Hair follicle dermal papilla cell (primary cell): ENCODE measurements around the gene SPATA4. TPM values are rescaled to one million over a fixed set of nuclear protein-coding genes. Genes with fewer than 3 reads are reported as not detected.

Experiments used
- total RNA-seq: library from RNA; depleted of rRNA; stranded (reverse); fragments of >200 nt; gene quantifications from 2 replicates; pipeline ENCODE4 v1.2.3, GENCODE V29; 2012

Gene SPATA4
- total RNA-seq = 0.32 TPM in 1 of 2 replicates, not detected in the other

GRCh38 chr4:176195184-176195978 is at the start of gene SPATA4:
SPATA4 (minus strand) TSS chr4:176195585; CDS start chr4:176195562, 23 bp downstream.

Other genes with a start within 250 kb of the SPATA4 start
- gene WDR17, start 129.7 kb downstream of the SPATA4 start, total RNA-seq = 1.7 and 3.2 TPM in 2 replicates
- gene ASB5, start 73.6 kb upstream of the SPATA4 start, total RNA-seq = 1.7 and 1.8 TPM in 2 replicates
- 99.0 and 110 TPM in 2 replicates for gene SPCS3, start 124.4 kb upstream of the SPATA4 start, total RNA-seq